SK-N-SH (cell line): ENCODE data around the gene FAM131A. TPM values are rescaled to one million over a fixed set of nuclear protein-coding genes. Genes with fewer than 3 reads are reported as not detected.

ENCODE experiments used
- CTCF ChIA-PET: fragments of 300-600, 350-600 bp; formaldehyde crosslinking; extraction: SDS; loops from one replicate; lab custom pipeline; 2021; lab: Yijun Ruan, JAX
- POLR2A ChIA-PET: fragments of 350-600 bp; sonication (Branson Sonifier 250); formaldehyde crosslinking; extraction: SDS; loops from one replicate; lab custom pipeline; 2020; ENCODE audit warnings: antibody characterized with exemption, inconsistent platforms; lab: Yijun Ruan, JAX
- DNase-seq: peaks from one replicate; pipeline ENCODE4 v3.0.0; 2012
- H2AFZ ChIP-seq: fragments of 200-600 bp; sonication (generic); 2 replicates; pipeline ENCODE4 v1.8.1; 2016; ENCODE audit warnings: antibody characterized with exemption, mild to moderate bottlenecking, low read depth
- H3F3A ChIP-seq: fragments of 200-600 bp; sonication (generic); replicated peaks from 2 replicates; pipeline ENCODE3; 2016; ENCODE audit warnings: antibody characterized with exemption, mild to moderate bottlenecking; ENCODE audit not compliant: insufficient read depth
- H3K27ac ChIP-seq, 2 experiments: fragments of 200-500 bp in 1 of 2; fragments of 200-600 bp in 1 of 2; sonication (Bioruptor generic) in 1 of 2; sonication (generic), shearing (Covaris generic) in 1 of 2; 2 replicates each; pipeline versions ENCODE4 v1.5.1 to v1.6.1; 2014 to 2016; ENCODE audit warnings: low read depth in 2 of 2, inconsistent platforms in 1 of 2, low read length in 1 of 2, mild to moderate bottlenecking in 1 of 2, mixed read lengths in 1 of 2
- H3K27me3 ChIP-seq: fragments of 200-600 bp; sonication (generic), shearing (Covaris generic); 2 replicates; pipeline ENCODE4 v1.6.1; 2016; ENCODE audit warnings: mixed run types; ENCODE audit not compliant: insufficient read depth
- H3K36me3 ChIP-seq, 2 experiments: fragments of 200-500 bp in 1 of 2; fragments of 200-600 bp in 1 of 2; sonication (Bioruptor generic) in 1 of 2; sonication (generic) in 1 of 2; replicated peaks in 1 of 2; 2 replicates each; pipeline versions ENCODE3 to v1.5.1; 2014 to 2016; ENCODE audit warnings: low read length in 1 of 2, mild to moderate bottlenecking in 1 of 2; ENCODE audit not compliant: insufficient read depth in 2 of 2, control insufficient read depth in 1 of 2
- H3K4me1 ChIP-seq, 2 experiments: fragments of 200-500 bp in 1 of 2; fragments of 200-600 bp in 1 of 2; sonication (Bioruptor generic) in 1 of 2; sonication (generic), shearing (Covaris generic) in 1 of 2; 2 replicates each; pipeline versions ENCODE4 v1.5.1 to v1.6.1; 2014 to 2016; ENCODE audit warnings: low read depth in 1 of 2, low read length in 1 of 2, mixed run types in 1 of 2; ENCODE audit not compliant: insufficient read depth in 2 of 2, control insufficient read depth in 1 of 2
- H3K4me2 ChIP-seq: fragments of 200-600 bp; sonication (generic), shearing (Covaris generic); 2 replicates; pipeline ENCODE4 v1.6.1; 2017; ENCODE audit warnings: mixed run types
- H3K4me3 ChIP-seq, 2 experiments: fragments of 200-500 bp in 1 of 2; fragments of 200-600 bp in 1 of 2; sonication (Bioruptor generic) in 1 of 2; sonication (generic), shearing (Covaris generic) in 1 of 2; 2 replicates each; pipeline versions ENCODE4 v1.5.1 to v1.8.1; 2014 to 2016; ENCODE audit warnings: low read depth in 2 of 2, inconsistent platforms in 1 of 2, low read length in 1 of 2, mild to moderate bottlenecking in 1 of 2, mixed read lengths in 1 of 2, moderate library complexity in 1 of 2
- H3K79me2 ChIP-seq: fragments of 200-600 bp; sonication (generic); 2 replicates; pipeline ENCODE4 v1.8.1; 2017; ENCODE audit warnings: mild to moderate bottlenecking; ENCODE audit not compliant: insufficient read depth
- H3K9ac ChIP-seq: fragments of 200-600 bp; sonication (generic); 2 replicates; pipeline ENCODE4 v1.6.1; 2017; ENCODE audit warnings: mixed run types
- H3K9me2 ChIP-seq: fragments of 200-600 bp; sonication (generic); 2 replicates; pipeline ENCODE4 v1.6.1; 2017; ENCODE audit warnings: mixed run types
- H3K9me3 ChIP-seq: fragments of 200-600 bp; sonication (generic); 2 replicates; pipeline ENCODE4 v1.6.1; 2017; ENCODE audit warnings: mixed run types, mild to moderate bottlenecking, moderate library complexity
- H4K20me1 ChIP-seq: fragments of 200-600 bp; sonication (generic); 2 replicates; pipeline ENCODE4 v1.6.1; 2017; ENCODE audit warnings: mild to moderate bottlenecking, mixed run types; ENCODE audit not compliant: insufficient read depth
- EP300 ChIP-seq, 2 experiments: IDR thresholded peaks; 2 replicates each; pipeline versions ENCODE4 v1.4.0 to v1.6.1; 2012; ENCODE audit warnings: borderline replicate concordance in 1 of 2, low read depth in 1 of 2, low read length in 1 of 2
- FOSL2 ChIP-seq: IDR thresholded peaks from 2 replicates; pipeline ENCODE4 v1.4.0; 2012; ENCODE audit warnings: low read depth, mild to moderate bottlenecking, moderate library complexity, borderline replicate concordance
- FOXJ3 ChIP-seq: sonication (generic); formaldehyde crosslinking; IDR thresholded peaks from 2 replicates; pipeline ENCODE4 v1.5.1; 2020; ENCODE audit warnings: mild to moderate bottlenecking, missing genetic modification reagents
- FOXM1 ChIP-seq: IDR thresholded peaks from 2 replicates; pipeline ENCODE4 v1.4.0; 2012; ENCODE audit warnings: low read depth, mild to moderate bottlenecking
- GABPA ChIP-seq: IDR thresholded peaks from 2 replicates; pipeline ENCODE4 v1.4.0; 2012; ENCODE audit warnings: low read depth, mild to moderate bottlenecking
- JUND ChIP-seq: IDR thresholded peaks from 2 replicates; pipeline ENCODE4 v1.4.0; 2012
- MEF2A ChIP-seq: IDR thresholded peaks from 2 replicates; pipeline ENCODE4 v1.4.0; 2012; ENCODE audit warnings: low read depth, borderline replicate concordance
- MXI1 ChIP-seq: IDR thresholded peaks from 2 replicates; pipeline ENCODE4 v1.6.1; 2012; ENCODE audit warnings: mild to moderate bottlenecking, low read depth, low read length, improper control_type of control experiment
- NFIC ChIP-seq: IDR thresholded peaks from 2 replicates; pipeline ENCODE4 v1.4.0; 2012; ENCODE audit warnings: borderline replicate concordance
- NRF1 ChIP-seq: IDR thresholded peaks from 2 replicates; pipeline ENCODE4 v1.6.1; 2012; ENCODE audit warnings: low read depth, mild to moderate bottlenecking, low read length
- PBX3 ChIP-seq: IDR thresholded peaks from 2 replicates; pipeline ENCODE4; 2012
- POLR2AphosphoS5 ChIP-seq: IDR thresholded peaks from 2 replicates; pipeline ENCODE4 v1.6.1; 2012; ENCODE audit warnings: low read depth, low read length
- RCOR1 ChIP-seq: fragments of 150-350 bp; IDR thresholded peaks from 2 replicates; pipeline ENCODE4 v1.6.1; 2017; ENCODE audit warnings: antibody characterized with exemption, low read length
- RFX5 ChIP-seq: IDR thresholded peaks from 2 replicates; pipeline ENCODE4 v1.6.1; 2012; ENCODE audit warnings: mild to moderate bottlenecking, improper control_type of control experiment, low read length
- SIN3A ChIP-seq: IDR thresholded peaks from 2 replicates; pipeline ENCODE4 v1.6.1; 2012; ENCODE audit warnings: low read depth, mild to moderate bottlenecking, low read length, moderate library complexity, borderline replicate concordance
- TAF1 ChIP-seq: IDR thresholded peaks from 2 replicates; pipeline ENCODE4 v1.6.1; 2012; ENCODE audit warnings: low read depth, mild to moderate bottlenecking, low read length, moderate library complexity, borderline replicate concordance
- TEAD4 ChIP-seq: IDR thresholded peaks from 2 replicates; pipeline ENCODE4 v1.4.0; 2012; ENCODE audit warnings: mild to moderate bottlenecking, borderline replicate concordance; ENCODE audit not compliant: insufficient read depth
- USF2 ChIP-seq: fragments of 150-350 bp; IDR thresholded peaks from 2 replicates; pipeline ENCODE4 v1.6.1; 2017; ENCODE audit warnings: antibody characterized with exemption, low read length, low read depth, borderline replicate concordance
- YY1 ChIP-seq: IDR thresholded peaks from 2 replicates; pipeline ENCODE4 v1.4.0; 2012; ENCODE audit warnings: low read depth, mild to moderate bottlenecking
- WGBS: methylation state at CpG from one replicate; pipeline ENCODE4 v1.1.6; 2017; ENCODE audit warnings: low lambda C conversion rate; 5-methylcytosine and 5-hydroxymethylcytosine counted together
- polyA plus RNA-seq, 3 experiments: library from polyadenylated mRNA; depleted of rRNA; stranded (reverse); fragments of >200 nt; gene quantifications; 2 replicates each; pipeline ENCODE4 v1.2.3, GENCODE V29; 2012
- TF ChIP-seq, protein P1 (sequence below): fragments of 200-600 bp; sonication (generic); IDR thresholded peaks from 2 replicates; pipeline ENCODE4 v1.6.1; 2017; ENCODE audit warnings: antibody characterized with exemption, mild to moderate bottlenecking, moderate library complexity
- TF ChIP-seq, protein P2 (sequence below): IDR thresholded peaks from 2 replicates; pipeline ENCODE4 v1.4.0; 2012; ENCODE audit warnings: low read depth, borderline replicate concordance
- TF ChIP-seq, protein P3 (sequence below): IDR thresholded peaks from 2 replicates; pipeline ENCODE4 v1.6.1; 2012; ENCODE audit warnings: mild to moderate bottlenecking, low read depth, low read length, moderate library complexity
- TF ChIP-seq, protein P4 (sequence below): IDR thresholded peaks from 2 replicates; pipeline ENCODE4 v1.4.0; 2012; ENCODE audit warnings: low read depth, borderline replicate concordance

Gene FAM131A
- polyA plus RNA-seq, 1 of the 3 experiments (the other 2 are of a cell fraction), result 31.6 TPM

GRCh38 chr3:184371570-184372018 is 34.2 kb downstream of the FAM131A start:
- H3K4me1 ChIP-seq, result peaks cover 0 to 26% of the 10 kb centered on the region in 2 experiments; a peak in 3 of 4 replicates
- H3K79me2 ChIP-seq, result no peaks in the 10 kb centered on the region
- no peak overlapping the region for H3K9ac ChIP-seq
- WGBS, result 58% methylated on average over 4 of the region's 5 CpGs
- H3K9me2 ChIP-seq, result no peaks in the 10 kb centered on the region
- H2AFZ ChIP-seq, result no peak overlapping the region
- peaks cover 40% of the 10 kb centered on the region for H3F3A ChIP-seq
- ChIA-PET CTCF (interaction anchor here (0.6 to 11.1 kb wide), 68 partner anchors 8 to 805 kb away, joined by 3 to 165 read pairs (median 5); partner anchors contain the start of gene CHRD), POLR2A (interaction anchor here (0.7 to 1.2 kb wide), 3 partner anchors 8 to 142 kb away, joined by 3 to 4 read pairs (median 3); no protein-coding TSS in a partner anchor)
- H3K27me3 ChIP-seq, result no peaks in the 10 kb centered on the region
- H4K20me1 ChIP-seq, result peaks cover 28% of the 10 kb centered on the region
- no peak overlapping the region; a peak in 1 of 4 replicates for H3K4me3 ChIP-seq
- H3K27ac ChIP-seq, result no peak overlapping the region
- peaks cover 13 to 22% of the 10 kb centered on the region in 2 experiments for H3K36me3 ChIP-seq
- DNase-seq, result peak; percentile 85
- H3K9me3 ChIP-seq, result no peaks in the 10 kb centered on the region
- H3K4me2 ChIP-seq, result peak overlapping the region; percentile 19; the same call in 1 of the 2 replicates
- TF ChIP-seq NFIC (no peak; the same call in 1 of the 2 replicates), NRF1 (0 out of 2 replicates have a peak, but pooled peaks have one; percentile 6), EP300 (IDR thresholded peaks at IDR 0.05; ENCODE audit: borderline replicate concordance in 1 of 2, low read depth in 1 of 2, low read length in 1 of 2) (no peak), MXI1 (0 out of 2 replicates have a peak, but pooled peaks have one; percentile 47), FOSL2 (peak; percentile 2; the same call in 1 of the 2 replicates), YY1 (no peak), SIN3A (0 out of 2 replicates have a peak, but pooled peaks have one; percentile 52), PBX3 (peak; percentile 31; the same call in 1 of the 2 replicates), POLR2AphosphoS5 (no peak; the same call in 1 of the 2 replicates), TEAD4 (no peak), RFX5 (no peak), JUND (no peak), FOXM1 (no peak), TAF1 (no peak), RCOR1 (0 out of 2 replicates have a peak, but pooled peaks have one; percentile 26), MEF2A (no peak), GABPA (no peak), FOXJ3 (no peak), USF2 (no peak)
- TF ChIP-seq, protein P1, sequence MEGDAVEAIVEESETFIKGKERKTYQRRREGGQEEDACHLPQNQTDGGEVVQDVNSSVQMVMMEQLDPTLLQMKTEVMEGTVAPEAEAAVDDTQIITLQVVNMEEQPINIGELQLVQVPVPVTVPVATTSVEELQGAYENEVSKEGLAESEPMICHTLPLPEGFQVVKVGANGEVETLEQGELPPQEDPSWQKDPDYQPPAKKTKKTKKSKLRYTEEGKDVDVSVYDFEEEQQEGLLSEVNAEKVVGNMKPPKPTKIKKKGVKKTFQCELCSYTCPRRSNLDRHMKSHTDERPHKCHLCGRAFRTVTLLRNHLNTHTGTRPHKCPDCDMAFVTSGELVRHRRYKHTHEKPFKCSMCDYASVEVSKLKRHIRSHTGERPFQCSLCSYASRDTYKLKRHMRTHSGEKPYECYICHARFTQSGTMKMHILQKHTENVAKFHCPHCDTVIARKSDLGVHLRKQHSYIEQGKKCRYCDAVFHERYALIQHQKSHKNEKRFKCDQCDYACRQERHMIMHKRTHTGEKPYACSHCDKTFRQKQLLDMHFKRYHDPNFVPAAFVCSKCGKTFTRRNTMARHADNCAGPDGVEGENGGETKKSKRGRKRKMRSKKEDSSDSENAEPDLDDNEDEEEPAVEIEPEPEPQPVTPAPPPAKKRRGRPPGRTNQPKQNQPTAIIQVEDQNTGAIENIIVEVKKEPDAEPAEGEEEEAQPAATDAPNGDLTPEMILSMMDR, result peak; percentile 92
- TF ChIP-seq, protein P2, sequence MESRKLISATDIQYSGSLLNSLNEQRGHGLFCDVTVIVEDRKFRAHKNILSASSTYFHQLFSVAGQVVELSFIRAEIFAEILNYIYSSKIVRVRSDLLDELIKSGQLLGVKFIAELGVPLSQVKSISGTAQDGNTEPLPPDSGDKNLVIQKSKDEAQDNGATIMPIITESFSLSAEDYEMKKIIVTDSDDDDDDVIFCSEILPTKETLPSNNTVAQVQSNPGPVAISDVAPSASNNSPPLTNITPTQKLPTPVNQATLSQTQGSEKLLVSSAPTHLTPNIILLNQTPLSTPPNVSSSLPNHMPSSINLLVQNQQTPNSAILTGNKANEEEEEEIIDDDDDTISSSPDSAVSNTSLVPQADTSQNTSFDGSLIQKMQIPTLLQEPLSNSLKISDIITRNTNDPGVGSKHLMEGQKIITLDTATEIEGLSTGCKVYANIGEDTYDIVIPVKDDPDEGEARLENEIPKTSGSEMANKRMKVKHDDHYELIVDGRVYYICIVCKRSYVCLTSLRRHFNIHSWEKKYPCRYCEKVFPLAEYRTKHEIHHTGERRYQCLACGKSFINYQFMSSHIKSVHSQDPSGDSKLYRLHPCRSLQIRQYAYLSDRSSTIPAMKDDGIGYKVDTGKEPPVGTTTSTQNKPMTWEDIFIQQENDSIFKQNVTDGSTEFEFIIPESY, result no peak
- TF ChIP-seq, protein P3, sequence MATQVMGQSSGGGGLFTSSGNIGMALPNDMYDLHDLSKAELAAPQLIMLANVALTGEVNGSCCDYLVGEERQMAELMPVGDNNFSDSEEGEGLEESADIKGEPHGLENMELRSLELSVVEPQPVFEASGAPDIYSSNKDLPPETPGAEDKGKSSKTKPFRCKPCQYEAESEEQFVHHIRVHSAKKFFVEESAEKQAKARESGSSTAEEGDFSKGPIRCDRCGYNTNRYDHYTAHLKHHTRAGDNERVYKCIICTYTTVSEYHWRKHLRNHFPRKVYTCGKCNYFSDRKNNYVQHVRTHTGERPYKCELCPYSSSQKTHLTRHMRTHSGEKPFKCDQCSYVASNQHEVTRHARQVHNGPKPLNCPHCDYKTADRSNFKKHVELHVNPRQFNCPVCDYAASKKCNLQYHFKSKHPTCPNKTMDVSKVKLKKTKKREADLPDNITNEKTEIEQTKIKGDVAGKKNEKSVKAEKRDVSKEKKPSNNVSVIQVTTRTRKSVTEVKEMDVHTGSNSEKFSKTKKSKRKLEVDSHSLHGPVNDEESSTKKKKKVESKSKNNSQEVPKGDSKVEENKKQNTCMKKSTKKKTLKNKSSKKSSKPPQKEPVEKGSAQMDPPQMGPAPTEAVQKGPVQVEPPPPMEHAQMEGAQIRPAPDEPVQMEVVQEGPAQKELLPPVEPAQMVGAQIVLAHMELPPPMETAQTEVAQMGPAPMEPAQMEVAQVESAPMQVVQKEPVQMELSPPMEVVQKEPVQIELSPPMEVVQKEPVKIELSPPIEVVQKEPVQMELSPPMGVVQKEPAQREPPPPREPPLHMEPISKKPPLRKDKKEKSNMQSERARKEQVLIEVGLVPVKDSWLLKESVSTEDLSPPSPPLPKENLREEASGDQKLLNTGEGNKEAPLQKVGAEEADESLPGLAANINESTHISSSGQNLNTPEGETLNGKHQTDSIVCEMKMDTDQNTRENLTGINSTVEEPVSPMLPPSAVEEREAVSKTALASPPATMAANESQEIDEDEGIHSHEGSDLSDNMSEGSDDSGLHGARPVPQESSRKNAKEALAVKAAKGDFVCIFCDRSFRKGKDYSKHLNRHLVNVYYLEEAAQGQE, result no peak
- TF ChIP-seq, protein P4, sequence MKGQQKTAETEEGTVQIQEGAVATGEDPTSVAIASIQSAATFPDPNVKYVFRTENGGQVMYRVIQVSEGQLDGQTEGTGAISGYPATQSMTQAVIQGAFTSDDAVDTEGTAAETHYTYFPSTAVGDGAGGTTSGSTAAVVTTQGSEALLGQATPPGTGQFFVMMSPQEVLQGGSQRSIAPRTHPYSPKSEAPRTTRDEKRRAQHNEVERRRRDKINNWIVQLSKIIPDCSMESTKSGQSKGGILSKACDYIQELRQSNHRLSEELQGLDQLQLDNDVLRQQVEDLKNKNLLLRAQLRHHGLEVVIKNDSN, result no peak
